NCI-H460 (cell line): Measurements from ENCODE around the gene SERTM2. TPM values are rescaled to one million over a fixed set of nuclear protein-coding genes. Genes with fewer than 3 reads are reported as not detected.
"Not testable (repeated sequence)": the region's sequence is repeated elsewhere in the genome, so short reads cannot be mapped to it uniquely, and the experiment has no call there.

Experiments used
- DNase-seq: peaks from one replicate; pipeline ENCODE4 v3.0.0-alpha.2; 2016; ENCODE audit warnings: low read depth; ENCODE audit errors: extremely low read depth
- polyA plus RNA-seq: library from polyadenylated mRNA; depleted of rRNA; stranded (reverse); fragments of >200 nt; gene quantifications from 2 replicates; pipeline ENCODE4 v1.2.3, GENCODE V29; 2014; cell fraction: nucleus; rRNA removed
- total RNA-seq: library from RNA; depleted of rRNA; stranded (reverse); fragments of >200 nt; shearing (Covaris generic); gene quantifications from 2 replicates; pipeline ENCODE4 v1.2.3, GENCODE V29; 2014; rRNA removed

The SERTM2 gene
- not detected in 2 replicates for total RNA-seq
- not detected in 2 replicates for polyA plus RNA-seq

DNA sequence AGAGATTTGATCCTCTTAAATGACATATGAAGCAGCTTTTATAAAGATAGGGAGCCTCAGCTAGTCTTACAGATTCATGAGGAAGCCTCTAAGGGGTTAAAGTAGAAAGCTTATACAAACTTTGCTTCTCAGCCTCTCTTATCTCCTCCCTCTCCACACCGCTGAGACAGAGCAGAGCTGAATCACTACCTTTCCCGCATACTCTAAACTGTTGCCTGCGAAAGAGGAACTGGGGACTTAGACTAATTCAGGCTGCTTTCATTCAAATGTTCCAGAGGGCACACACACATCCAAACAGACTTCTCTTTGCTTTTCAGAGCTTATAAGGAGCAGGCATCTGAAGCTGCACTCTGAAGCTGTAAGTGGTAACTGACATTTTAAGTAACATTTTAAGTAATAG lies at the start of gene SERTM2:
SERTM2 (plus strand) TSS at position 169 of the 400 bp plus-strand sequence. CDS start 7,213 bp downstream, outside the sequence.
- DNase-seq = no peak

DNA sequence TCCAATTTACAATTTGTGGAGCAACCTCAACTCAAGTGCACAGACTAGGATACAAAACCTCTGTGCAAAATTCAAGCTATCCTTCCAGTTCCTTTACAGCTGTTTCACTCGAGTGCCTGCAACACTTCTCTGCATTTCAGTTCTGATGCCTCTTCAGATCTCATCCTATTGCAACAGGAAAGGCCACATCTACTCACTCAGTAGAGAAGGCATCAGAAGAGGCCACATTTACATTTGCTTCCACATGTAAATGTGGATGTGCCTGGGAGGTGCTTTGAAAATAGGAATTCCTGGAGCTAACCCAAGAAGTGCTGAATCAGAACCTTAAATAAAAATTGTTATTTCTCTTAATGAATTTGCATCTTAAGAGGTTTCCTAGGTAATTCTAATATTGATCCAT lies 45.8 kb upstream of the SERTM2 start:
- no peak for DNase-seq

DNA sequence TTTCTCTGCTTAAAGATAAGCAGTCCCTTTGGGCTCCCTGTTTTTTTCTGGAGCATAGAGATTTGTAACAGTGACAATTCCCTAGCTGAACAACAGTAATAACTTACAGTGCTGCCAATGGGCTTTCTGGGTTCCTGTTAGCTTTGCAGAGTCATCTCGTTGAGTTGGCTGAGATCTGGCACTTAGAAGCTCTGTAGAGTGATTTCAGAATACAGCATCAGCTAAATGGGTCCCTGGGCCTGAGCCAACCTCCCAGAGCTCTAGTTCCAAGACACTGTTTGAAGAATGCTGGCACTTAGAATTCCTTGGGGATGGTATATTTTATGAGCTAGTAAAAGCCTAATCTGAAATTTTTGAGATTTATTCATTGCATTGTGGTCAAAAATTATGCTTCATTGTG lies 43.5 kb upstream of the SERTM2 start:
- no peak for DNase-seq

DNA sequence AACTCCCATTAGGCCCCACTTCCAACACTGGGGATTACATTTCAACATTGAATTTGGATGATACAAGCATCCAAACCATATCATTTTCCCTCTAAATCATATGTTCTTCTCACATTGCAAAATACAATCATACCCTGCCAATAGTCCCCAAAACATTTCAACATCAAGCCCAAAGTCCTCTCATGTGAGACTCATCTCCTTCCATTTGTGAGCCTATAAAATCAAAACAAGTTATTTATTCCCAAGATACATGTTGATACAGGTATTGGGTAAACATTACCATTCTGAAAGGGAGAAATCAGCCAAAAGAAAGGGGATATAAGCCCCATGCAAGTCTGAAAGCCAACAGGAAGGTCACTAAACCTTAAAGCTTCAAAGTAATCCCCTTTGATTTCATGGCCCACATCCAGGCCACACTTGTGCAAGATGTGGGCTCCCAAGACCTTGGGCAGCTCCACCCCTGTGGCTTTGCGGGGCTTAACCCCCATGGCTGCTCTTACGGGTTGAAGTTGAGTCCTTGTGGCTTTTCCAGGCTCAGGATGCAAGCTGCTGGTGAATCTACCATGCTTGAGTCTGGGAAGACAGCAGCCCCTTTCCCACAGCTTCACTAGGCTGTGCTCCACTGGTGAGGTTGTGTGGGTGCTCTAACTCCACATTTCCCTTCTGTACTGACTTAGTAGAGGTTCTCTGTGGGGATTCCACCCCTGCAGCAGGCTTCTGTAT lies 40.6 kb upstream of the SERTM2 start:
- DNase-seq = no peak

DNA sequence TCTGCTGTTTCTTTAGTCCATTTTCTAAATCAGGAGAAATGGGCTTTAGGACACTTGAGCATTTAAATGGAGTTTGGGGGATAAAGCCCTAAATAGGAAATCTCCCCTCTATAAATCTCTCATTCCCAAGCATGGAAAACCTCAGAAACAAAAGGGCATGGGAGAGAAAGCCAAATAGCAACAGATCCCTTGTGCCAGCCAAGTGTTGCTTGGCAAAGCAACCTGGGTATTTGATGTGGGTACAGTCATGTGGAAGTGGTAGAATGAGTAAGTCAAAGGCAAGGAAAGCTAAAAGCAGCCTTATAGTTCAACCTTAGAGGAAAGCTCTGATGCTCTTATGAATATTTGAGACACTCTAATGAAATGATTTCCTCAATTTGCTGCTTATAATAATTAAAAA lies 29.5 kb upstream of the SERTM2 start:
- no peak for DNase-seq

DNA sequence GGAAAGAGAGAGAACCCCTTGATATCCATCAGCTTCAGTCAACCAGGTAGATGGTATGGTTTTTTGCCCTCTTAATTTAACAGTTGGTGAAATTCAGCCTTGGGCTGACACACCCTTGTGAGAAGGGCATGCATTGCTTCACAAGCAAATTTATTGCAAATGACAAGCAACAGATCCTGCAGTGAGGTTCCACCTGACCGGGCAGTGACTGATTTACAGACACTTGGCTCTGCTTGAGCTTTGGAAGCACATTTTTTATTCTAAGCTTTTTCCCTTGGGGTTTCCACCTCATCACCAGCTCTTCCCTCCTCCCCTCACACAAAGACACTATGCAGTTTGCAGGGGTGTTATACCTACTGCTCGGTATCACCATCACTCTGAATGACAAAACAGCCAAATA lies 28.3 kb upstream of the SERTM2 start:
- DNase-seq = no peak

DNA sequence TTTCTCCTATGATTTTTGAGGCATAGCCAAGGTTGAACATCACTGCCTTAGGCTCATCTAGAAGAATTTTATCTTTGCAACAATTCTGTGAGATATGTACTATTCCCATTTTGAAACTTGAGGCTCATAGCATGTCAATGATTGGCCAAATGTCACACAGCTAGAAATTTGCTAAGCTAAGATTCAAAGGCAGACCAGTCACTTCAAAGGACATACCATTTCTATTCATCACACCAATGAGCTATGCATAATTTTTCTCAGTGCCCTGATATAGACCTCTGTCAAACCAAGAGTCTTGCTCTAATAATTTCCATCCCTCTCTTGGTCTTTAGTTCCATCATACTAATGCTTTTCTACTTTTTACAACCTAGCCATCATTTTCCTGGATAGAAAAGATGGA lies 27.6 kb upstream of the SERTM2 start:
- DNase-seq = no peak

DNA sequence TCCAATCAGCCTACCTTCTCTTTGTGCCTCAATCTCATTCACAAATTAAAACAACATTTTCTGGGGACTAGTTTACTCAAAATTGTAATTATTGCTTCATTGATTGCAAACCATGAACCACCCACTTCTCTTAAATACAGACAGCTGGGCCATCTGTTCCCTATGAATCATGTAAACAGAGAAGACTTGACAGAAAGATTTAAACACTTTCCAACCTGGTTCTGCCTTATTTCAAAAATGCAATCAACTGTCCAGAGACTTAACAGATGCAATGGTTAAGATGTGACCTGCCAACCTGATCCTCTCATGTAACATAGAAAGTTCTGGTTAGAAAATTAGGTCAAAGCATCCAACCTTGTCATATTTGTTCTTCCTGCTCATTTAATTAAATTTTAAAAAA lies 20.8 kb upstream of the SERTM2 start:
- DNase-seq = no peak

DNA sequence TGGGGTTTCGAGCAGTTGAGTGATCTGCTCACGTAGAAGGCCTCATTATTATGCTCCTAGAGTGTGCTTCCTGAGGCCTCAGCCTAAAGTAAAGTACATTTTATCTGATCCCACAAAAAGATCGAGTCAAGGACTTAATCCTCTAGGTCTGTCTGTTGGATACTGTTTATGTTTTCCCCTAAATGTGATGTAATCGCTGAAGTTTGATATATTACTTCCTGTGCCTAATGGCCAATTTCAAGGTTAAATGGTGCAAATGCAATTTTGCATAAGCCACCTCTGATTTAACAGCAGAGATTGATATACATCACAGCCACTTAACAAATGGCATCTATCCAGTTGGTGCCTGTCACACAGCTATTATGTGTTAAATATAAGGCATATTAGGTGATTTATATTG lies 19.4 kb upstream of the SERTM2 start:
- DNase-seq = no peak

DNA sequence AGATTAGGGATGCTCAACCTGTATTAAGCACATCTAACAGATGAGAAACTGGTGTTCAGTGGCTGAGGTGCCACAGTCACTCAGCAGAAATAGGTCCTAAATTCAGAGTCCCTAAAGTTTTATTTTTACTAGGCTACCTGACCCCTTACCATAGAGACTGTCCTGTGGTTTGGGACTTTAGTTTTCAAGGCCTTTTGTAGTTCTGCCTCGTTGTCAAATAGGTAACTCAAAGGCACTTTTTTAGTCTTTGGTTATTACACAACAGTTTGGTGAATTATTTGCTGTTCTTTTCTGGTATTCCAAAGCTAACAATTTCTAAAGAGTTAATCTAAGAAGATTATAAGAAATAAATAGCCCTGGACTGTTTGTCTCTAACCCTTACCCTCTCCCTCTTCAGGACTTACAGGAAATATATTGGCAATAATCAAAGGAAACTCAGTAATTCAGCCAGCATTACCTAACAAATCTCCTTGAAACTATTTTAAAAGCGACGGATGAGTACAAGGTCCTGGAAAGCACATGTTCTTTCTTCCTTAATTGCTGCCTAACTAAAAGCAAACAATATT lies 12.8 kb upstream of the SERTM2 start:
- no peak for DNase-seq

DNA sequence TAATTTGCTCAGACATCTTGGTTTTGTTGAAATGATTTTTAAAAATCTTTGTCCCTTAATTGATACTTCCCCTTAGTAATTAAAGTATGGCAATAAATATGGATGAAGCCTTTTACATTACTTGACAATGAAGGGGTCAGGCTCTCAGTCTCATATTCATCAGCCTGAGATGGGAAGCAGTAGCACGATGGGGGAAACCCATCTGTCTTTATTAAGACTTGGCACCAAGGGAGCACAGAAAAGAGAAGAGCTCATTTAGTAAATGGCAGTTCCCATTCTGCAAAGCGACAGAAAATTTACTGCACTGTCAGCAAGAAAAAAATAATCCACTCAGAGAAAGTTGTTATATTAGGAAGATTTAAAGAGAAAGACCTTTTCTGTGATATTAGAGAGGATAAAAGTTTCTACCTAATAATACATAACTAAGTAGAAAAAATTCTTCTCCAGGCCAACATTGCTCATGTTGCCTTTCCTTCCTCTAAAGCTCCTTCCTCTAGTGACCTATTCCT lies 7.9 kb upstream of the SERTM2 start:
- DNase-seq = no peak

DNA sequence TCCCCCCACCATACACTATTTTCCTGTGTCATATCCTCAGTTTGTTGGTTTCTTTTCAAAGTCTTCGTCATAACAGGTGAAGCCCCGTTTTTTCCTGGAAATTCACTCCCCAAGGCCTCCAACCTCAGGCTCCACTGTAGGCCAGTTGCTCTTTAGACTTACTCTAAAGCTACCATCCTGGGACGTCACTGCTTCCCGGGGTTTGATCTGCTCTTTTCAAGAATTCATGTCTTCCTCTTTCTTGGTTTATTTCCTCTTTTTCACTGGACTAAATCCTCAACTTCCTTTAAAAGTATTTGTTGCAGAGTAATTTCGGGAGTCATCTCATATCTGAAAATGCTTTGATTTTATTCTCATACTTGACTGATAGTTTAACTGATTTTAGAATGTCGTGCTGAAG lies 6.5 kb upstream of the SERTM2 start:
- DNase-seq = no peak

DNA sequence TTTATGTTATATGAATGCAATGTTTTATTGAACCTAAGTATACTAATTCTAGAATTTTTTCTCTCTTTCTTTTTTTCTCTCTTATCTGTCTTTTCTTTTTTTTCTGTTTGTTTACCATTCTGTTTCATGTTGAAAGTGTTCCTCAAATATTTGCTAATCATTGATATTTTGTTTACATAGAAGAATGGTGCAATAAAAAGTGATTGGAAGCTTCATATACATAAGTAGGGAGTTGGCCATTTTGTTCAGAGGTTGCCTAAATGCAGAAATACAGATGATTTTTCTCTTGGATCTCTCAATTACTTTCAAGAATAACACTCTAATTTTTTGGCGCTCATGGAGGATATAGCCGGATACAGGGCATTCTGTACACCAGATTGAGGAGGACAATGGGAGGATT lies 5.7 kb upstream of the SERTM2 start:
- DNase-seq = no peak

DNA sequence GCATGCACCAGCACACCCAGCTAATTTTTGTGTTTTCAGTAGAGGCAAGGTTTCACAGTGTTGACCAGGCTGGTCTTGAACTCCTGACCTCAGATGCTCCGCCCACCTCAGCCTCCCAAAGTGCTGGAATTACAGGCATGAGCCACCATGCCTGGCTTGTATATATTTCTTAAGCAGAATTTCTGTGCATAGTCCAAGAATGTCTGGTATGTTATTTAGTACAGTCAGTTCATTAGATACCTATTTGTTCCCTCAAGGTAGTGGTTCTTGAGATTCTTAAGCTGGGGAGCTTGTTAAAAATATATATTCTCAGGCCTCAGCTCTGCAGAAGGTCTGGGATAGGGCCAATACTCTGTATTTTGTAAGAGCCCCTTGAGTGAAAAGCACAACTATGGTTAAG lies 4.6 kb upstream of the SERTM2 start:
- no peak for DNase-seq

DNA sequence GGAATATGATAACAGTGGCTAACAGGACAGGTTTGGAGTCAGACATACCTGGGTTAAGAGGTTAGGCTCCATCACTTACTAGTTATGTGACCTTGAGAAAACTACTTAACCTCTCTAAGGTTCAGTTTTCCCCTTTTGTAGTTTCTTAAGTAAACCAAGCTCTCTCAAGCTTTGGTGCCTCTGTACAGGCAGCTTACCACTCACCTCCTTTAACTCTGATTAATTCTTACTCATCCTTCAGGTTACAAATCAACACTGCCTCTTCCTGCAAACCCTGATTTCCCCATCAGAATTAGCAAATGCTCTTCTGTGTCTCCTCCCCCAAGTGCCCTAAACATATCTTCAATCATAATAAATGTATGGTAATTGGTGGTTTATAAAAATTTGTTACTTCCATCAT lies 3.5 kb upstream of the SERTM2 start:
- DNase-seq = no peak

DNA sequence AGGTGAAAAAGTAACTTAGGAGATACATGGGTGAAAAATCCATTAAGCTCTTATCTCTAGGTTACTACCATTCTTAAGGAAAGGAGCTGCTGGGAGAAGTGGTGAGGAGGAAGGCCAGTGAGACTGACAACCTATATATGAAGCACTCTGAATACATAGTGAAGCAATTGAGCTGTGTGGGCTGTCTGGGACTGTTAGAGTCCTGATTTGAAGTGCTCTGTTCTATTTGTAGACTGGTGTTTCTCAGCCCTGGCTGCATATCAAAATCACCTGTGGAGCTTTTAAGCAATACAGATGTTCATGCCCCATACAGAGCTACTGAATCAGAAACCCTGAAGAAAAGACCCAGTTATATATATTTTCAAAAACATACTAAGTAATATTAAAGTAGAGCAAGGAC lies 3.9 kb downstream of the SERTM2 start:
- no peak for DNase-seq

DNA sequence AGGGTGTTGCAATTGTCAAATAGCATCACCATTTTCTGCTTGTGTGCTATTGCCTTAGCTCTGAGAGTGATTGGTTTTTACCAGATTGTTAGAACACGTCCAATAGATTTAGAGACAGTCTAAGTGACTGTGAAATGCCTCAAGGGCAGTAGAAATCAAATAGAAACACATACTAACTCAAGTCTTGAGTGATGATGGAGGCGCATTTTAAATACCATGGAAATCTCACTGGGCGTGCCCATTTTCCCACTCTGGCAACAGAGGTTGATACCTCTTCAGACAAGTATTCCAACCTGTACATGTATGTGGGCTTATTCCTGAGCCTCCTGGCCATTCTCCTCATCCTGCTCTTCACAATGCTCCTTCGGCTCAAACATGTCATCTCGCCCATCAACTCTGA lies 7.2 kb downstream of the SERTM2 start:
- no peak for DNase-seq

DNA sequence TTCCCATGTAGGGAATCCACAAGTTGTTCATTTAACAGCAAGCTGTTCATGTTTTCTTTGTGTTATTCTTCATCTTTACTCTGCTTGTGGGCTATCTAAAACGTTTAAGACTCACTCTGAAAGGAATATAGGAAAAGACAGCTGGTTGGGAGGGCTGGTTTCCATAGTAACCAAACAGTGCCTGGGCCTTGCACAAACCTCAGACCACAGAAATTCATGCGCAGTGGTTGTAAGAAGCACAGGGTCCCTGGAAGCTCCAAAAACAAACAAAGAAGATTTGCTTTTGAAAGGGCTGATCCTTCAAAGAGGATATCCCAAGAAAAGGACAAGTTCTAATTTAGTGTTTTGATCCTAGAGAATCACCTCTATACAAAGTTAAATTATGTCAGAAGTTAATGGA lies 7.8 kb downstream of the SERTM2 start:
- DNase-seq = no peak

DNA sequence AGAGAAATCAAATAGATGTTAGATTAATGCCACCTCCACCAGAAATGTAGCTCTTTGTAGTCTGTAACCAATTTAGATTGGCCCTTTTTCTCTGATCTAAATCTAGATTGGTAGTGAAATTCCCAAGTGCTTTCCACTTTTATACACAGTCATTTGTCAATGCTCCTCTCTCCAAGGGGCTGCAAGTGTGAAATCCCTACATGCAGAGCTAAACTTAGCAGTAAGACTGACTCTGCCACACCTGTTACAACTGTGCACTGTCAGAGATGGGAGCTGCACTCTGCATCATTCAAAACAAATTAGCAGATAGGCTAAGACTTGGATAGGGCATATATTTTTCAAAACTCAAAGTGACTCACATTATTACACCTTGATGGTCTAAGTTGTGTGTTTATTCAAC lies 9.1 kb downstream of the SERTM2 start:
- no peak for DNase-seq

DNA sequence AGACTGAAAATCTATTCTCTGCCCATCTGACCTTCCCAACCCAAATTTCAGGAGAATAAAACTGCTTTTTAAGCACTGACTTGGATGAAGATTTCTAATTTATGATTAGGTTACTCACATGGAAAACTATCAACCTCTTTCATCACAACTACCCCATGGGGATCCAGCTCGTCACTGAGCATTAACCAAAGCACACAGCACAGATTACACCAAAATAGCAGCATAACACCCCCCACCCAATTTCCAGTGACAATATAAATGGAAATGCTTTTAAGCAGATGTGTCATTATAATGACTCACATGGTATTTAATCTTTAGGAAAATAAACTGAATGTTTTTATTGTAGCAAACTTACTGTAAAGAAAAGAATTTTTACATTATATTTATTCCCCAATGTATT lies 9.7 kb downstream of the SERTM2 start:
- no peak for DNase-seq

DNA sequence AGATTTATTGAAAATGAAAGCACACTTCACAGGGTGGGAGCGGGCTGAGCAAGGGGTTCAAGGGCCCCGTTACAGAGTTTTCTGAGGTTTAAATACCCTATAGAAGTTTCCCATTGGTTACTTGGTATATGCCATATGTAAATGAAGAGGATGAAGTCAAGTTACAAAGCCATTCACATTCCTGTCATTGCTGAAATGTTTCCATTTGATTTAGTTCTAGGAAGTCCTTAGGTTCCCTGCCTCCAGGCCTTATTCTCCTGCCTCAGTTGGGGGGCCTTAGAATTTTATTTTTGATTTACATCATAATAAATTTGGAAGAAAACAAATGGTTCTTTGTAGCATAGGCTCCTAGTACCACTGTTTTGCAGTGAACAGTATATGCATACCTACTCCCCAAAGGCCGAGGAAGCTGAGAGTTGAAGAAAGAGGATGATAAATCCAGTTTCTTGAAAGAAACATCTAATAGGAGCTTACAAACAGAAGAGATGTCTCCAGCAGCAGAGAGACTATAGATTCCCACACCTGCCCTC lies 31.8 kb downstream of the SERTM2 start:
- no peak for DNase-seq

DNA sequence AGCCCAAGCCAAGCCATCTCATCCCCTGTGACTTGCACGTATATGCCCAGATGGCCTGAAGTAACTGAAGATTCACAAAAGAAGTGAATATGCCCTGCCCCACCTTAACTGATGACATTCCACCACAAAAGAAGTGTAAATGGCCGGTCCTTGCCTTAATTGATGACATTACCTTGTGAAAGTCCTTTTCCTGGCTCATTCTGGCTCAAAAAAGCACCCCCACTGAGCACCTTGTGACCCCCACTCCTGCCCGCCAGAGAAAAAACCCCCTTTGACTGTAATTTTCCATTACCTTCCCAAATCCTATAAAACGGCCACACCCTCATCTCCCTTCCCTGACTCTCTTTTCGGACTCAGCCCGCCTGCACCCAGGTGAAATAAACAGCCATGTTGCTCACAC lies 37.8 kb downstream of the SERTM2 start:
- DNase-seq = not testable (repeated sequence)
